ENCODE data around the gene PRPF38A.

The PRPF38A gene

GRCh38 chr1:52435650-52436049 lies 31.2 kb downstream of the PRPF38A start:
- H3K36me3 ChIP-seq (ENCODE audit: control insufficient read depth, insufficient read depth, low read length) = no peaks in the 10 kb centered on the region
- H3K9me3 ChIP-seq (ENCODE audit: control insufficient read depth, low read length) = no peaks in the 10 kb centered on the region
- no peaks in the 10 kb centered on the region for H3K4me1 ChIP-seq (ENCODE audit: control insufficient read depth, insufficient read depth, low read length)
- no peak overlapping the region for H3K4me3 ChIP-seq (ENCODE audit: low read length)
- H3K27me3 ChIP-seq (ENCODE audit: control insufficient read depth, insufficient read depth, low read length) = no peaks in the 10 kb centered on the region
- H3K9ac ChIP-seq (ENCODE audit: low read length) = no peak overlapping the region

GRCh38 chr1:52436817-52437216 lies 32.4 kb downstream of the PRPF38A start:
- Histone ChIP-seq H3K9me3 (ENCODE audit: control insufficient read depth, low read length) (no peaks in the 10 kb centered on the region), H3K4me3 (ENCODE audit: low read length) (no peak overlapping the region), H3K4me1 (ENCODE audit: control insufficient read depth, insufficient read depth, low read length) (no peaks in the 10 kb centered on the region), H3K9ac (ENCODE audit: low read length) (no peak overlapping the region), H3K27me3 (ENCODE audit: control insufficient read depth, insufficient read depth, low read length) (no peaks in the 10 kb centered on the region), H3K36me3 (ENCODE audit: control insufficient read depth, insufficient read depth, low read length) (no peaks in the 10 kb centered on the region)

DNA sequence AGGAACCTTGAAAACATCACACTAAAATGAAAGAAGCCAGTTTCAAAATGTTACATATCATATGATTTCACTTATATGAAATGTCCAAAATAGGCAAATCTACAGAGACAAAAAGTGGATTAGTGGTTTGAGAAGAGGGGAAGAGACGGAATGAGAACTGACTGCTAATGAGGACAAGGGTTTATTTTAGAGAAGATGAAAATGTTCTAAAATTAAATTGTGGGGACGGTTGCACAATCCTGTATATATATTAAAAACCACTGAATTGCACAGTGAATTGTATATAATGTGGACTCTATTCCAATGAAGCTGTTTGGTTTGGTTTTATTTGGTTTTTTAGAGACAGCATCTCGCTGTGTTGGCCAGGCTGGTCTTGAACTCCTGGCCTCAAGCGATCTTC lies 35.6 kb downstream of the PRPF38A start:
- no peaks in the 10 kb centered on the region for H3K36me3 ChIP-seq (ENCODE audit: control insufficient read depth, insufficient read depth, low read length)
- no peaks in the 10 kb centered on the region for H3K27me3 ChIP-seq (ENCODE audit: control insufficient read depth, insufficient read depth, low read length)
- H3K4me1 ChIP-seq (ENCODE audit: control insufficient read depth, insufficient read depth, low read length) = no peaks in the 10 kb centered on the region
- no peaks in the 10 kb centered on the region for H3K9me3 ChIP-seq (ENCODE audit: control insufficient read depth, low read length)
- H3K9ac ChIP-seq (ENCODE audit: low read length) = no peak overlapping the region
- H3K4me3 ChIP-seq (ENCODE audit: low read length) = no peak overlapping the region

DNA sequence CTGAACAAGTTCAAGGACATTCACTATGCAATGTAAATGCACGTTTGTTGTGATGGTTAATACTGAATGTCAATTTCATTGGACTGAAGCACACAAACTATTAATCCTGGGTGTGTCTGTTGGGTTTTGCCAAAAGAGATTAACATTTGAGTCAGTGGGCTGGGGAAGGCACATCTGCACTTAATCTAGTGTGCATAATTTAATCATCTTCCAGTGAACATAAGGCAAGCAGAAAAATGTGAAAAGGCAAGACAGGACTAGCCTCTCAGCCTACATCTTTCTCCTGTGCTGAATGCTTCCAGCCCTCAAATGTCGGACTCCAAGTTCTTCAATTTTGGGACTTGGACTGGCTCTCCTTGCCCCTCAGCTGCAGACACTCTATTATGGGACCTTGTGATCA lies 40.1 kb downstream of the PRPF38A start:
- no peaks in the 10 kb centered on the region for H3K27me3 ChIP-seq (ENCODE audit: control insufficient read depth, insufficient read depth, low read length)
- H3K4me3 ChIP-seq (ENCODE audit: low read length) = no peak overlapping the region
- no peaks in the 10 kb centered on the region for H3K4me1 ChIP-seq (ENCODE audit: control insufficient read depth, insufficient read depth, low read length)
- no peak overlapping the region for H3K9ac ChIP-seq (ENCODE audit: low read length)
- no peaks in the 10 kb centered on the region for H3K9me3 ChIP-seq (ENCODE audit: control insufficient read depth, low read length)
- no peaks in the 10 kb centered on the region for H3K36me3 ChIP-seq (ENCODE audit: control insufficient read depth, insufficient read depth, low read length)

GRCh38 chr1:52454127-52454526 lies 49.7 kb downstream of the PRPF38A start:
- Histone ChIP-seq H3K36me3 (ENCODE audit: control insufficient read depth, insufficient read depth, low read length) (no peaks in the 10 kb centered on the region), H3K27me3 (ENCODE audit: control insufficient read depth, insufficient read depth, low read length) (no peaks in the 10 kb centered on the region), H3K4me3 (ENCODE audit: low read length) (no peak overlapping the region), H3K9ac (ENCODE audit: low read length) (no peak overlapping the region), H3K9me3 (ENCODE audit: control insufficient read depth, low read length) (no peaks in the 10 kb centered on the region), H3K4me1 (ENCODE audit: control insufficient read depth, insufficient read depth, low read length) (no peaks in the 10 kb centered on the region)

DNA sequence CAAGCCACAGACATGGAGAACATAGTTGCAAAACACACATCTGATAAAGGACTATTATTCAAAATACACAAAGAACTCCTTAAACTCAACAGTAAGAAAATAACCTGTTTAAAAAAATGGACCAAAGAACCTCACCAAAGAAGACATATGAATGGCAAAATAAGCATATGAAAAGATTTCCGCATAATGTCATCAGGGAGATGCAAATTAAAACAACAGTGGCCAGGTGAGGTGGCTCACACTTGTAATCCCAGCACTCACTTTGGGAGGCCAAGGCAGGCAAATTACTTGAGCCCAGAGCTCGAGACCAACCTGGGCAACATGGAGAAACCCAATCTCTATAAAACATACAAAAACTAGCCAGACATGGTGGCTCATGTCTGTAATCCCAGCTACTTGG lies 50.4 kb downstream of the PRPF38A start:
- Histone ChIP-seq H3K9me3 (ENCODE audit: control insufficient read depth, low read length) (no peaks in the 10 kb centered on the region), H3K27me3 (ENCODE audit: control insufficient read depth, insufficient read depth, low read length) (no peaks in the 10 kb centered on the region), H3K4me3 (ENCODE audit: low read length) (no peak overlapping the region), H3K9ac (ENCODE audit: low read length) (no peak overlapping the region), H3K4me1 (ENCODE audit: control insufficient read depth, insufficient read depth, low read length) (no peaks in the 10 kb centered on the region), H3K36me3 (ENCODE audit: control insufficient read depth, insufficient read depth, low read length) (no peaks in the 10 kb centered on the region)

GRCh38 chr1:52455686-52456085 lies 51.3 kb downstream of the PRPF38A start:
- Histone ChIP-seq H3K4me3 (ENCODE audit: low read length) (no peak overlapping the region), H3K9ac (ENCODE audit: low read length) (no peak overlapping the region), H3K4me1 (ENCODE audit: control insufficient read depth, insufficient read depth, low read length) (no peaks in the 10 kb centered on the region), H3K9me3 (ENCODE audit: control insufficient read depth, low read length) (no peaks in the 10 kb centered on the region), H3K36me3 (ENCODE audit: control insufficient read depth, insufficient read depth, low read length) (no peaks in the 10 kb centered on the region), H3K27me3 (ENCODE audit: control insufficient read depth, insufficient read depth, low read length) (no peaks in the 10 kb centered on the region)

DNA sequence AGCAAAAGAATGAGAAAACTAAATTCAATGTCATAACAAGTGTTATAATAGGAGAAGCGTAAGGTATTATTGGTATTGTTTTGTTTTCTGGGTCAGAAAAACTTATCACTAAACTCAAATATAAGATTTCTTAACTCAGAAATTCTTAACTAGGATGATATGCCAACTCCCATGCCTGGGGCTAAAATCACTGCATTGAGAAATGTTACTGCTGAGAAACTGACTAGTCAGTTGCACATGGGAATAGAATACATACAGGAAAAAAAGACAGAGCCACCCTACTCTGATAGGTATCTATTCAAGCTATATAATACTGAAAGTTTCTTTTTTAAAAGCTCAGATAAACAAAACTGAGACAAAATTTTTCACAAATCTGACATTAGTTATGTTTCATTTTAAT lies 56.3 kb downstream of the PRPF38A start:
- no peaks in the 10 kb centered on the region for H3K36me3 ChIP-seq (ENCODE audit: control insufficient read depth, insufficient read depth, low read length)
- H3K4me3 ChIP-seq (ENCODE audit: low read length) = no peak overlapping the region
- no peaks in the 10 kb centered on the region for H3K9me3 ChIP-seq (ENCODE audit: control insufficient read depth, low read length)
- no peak overlapping the region for H3K9ac ChIP-seq (ENCODE audit: low read length)
- no peaks in the 10 kb centered on the region for H3K27me3 ChIP-seq (ENCODE audit: control insufficient read depth, insufficient read depth, low read length)
- no peaks in the 10 kb centered on the region for H3K4me1 ChIP-seq (ENCODE audit: control insufficient read depth, insufficient read depth, low read length)

- H3K9me3 ChIP-seq (ENCODE audit: control insufficient read depth, low read length) = no peaks in the 10 kb centered on the region
- H3K9ac ChIP-seq (ENCODE audit: low read length) = no peak overlapping the region
- H3K4me1 ChIP-seq (ENCODE audit: control insufficient read depth, insufficient read depth, low read length) = no peaks in the 10 kb centered on the region
- no peaks in the 10 kb centered on the region for H3K36me3 ChIP-seq (ENCODE audit: control insufficient read depth, insufficient read depth, low read length)
- no peak overlapping the region for H3K4me3 ChIP-seq (ENCODE audit: low read length)
- no peaks in the 10 kb centered on the region for H3K27me3 ChIP-seq (ENCODE audit: control insufficient read depth, insufficient read depth, low read length)
These were observed 57.4 kb downstream of the PRPF38A start for GRCh38 chr1:52461821-52462220.

DNA sequence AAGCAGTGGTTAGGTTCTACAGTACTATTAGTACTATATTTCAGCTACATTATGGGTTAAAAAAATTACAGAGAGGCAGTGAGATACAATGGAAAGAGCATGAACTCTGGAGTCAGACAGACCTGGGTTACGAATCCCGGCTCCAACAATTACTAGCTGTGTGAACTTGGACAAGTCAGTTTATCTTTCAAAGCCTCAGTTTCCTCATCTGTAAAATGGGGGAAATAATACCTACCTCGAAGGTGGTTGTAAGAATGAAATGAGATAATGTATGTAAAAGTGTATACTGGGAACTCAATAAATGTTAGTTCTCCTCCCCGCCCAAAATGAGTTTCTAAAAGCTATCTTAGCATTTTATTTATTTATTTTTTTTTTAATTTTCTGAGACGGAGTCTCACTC lies 59.5 kb downstream of the PRPF38A start:
- no peaks in the 10 kb centered on the region for H3K4me1 ChIP-seq (ENCODE audit: control insufficient read depth, insufficient read depth, low read length)
- H3K9me3 ChIP-seq (ENCODE audit: control insufficient read depth, low read length) = no peaks in the 10 kb centered on the region
- no peak overlapping the region for H3K9ac ChIP-seq (ENCODE audit: low read length)
- H3K4me3 ChIP-seq (ENCODE audit: low read length) = no peak overlapping the region
- H3K36me3 ChIP-seq (ENCODE audit: control insufficient read depth, insufficient read depth, low read length) = no peaks in the 10 kb centered on the region
- H3K27me3 ChIP-seq (ENCODE audit: control insufficient read depth, insufficient read depth, low read length) = no peaks in the 10 kb centered on the region

DNA sequence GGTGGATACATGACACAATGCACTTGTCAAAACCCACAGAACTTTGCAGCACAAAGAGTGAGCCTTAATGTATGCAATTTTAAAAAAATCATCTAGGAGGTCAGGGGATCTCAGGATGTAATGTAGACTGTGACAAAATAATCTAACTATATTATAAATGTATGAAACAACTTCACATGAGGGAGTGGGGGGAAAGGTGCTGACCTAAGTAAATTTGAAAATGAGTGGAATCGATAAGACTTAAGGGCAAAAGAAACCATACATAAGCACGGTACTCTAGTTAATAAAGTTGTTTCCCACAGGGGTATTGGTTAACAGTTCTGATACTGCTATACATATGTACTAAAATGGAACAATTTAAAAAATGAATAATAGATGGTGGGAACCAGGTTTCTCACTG lies 64.7 kb downstream of the PRPF38A start:
- Histone ChIP-seq H3K9me3 (ENCODE audit: control insufficient read depth, low read length) (no peaks in the 10 kb centered on the region), H3K4me1 (ENCODE audit: control insufficient read depth, insufficient read depth, low read length) (no peaks in the 10 kb centered on the region), H3K4me3 (ENCODE audit: low read length) (no peak overlapping the region), H3K36me3 (ENCODE audit: control insufficient read depth, insufficient read depth, low read length) (no peaks in the 10 kb centered on the region), H3K27me3 (ENCODE audit: control insufficient read depth, insufficient read depth, low read length) (no peaks in the 10 kb centered on the region), H3K9ac (ENCODE audit: low read length) (no peak overlapping the region)
